ENCODE measurements around the gene NAV3.

NAV3 gene

DNA sequence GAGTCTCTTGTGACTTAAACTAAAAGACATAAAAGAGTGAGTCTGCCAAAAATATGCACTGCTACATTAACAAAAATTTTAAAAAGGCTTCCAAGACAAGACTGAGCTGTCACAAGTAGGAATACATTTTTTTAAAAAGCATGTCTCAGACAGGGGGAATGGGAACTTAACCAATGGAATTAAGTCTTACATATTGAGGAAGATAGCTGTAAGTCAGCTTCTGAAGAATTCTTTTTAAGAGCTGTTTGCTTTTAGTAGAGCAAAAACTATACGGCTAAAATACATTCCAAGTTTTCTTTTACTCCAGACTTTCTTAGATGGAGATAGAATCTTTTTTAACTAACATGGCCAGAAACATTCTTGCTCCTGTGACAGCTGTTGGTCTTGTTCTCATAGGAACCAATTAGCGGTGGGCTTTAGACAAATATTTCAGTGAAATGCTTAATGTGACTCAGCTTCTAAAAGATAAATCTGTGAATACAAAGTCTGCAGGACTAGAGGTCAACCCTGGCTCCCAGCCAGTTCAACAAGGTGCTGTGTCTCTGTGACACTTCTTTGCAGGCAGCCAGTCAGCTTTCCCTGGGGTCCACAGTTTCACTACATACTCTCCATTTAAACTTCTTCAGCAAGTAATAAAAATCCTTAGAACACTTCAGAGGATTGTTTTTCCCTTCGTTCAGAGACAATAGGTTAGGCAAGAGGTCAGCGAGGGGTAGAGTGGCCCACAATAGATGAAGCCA is 187.6 kb downstream of the NAV3 start:
- no peak for TF ChIP-seq EZH2phosphoT487 (IDR thresholded peaks at IDR 0.05; ENCODE audit: borderline replicate concordance)
- TF ChIP-seq, protein P1, sequence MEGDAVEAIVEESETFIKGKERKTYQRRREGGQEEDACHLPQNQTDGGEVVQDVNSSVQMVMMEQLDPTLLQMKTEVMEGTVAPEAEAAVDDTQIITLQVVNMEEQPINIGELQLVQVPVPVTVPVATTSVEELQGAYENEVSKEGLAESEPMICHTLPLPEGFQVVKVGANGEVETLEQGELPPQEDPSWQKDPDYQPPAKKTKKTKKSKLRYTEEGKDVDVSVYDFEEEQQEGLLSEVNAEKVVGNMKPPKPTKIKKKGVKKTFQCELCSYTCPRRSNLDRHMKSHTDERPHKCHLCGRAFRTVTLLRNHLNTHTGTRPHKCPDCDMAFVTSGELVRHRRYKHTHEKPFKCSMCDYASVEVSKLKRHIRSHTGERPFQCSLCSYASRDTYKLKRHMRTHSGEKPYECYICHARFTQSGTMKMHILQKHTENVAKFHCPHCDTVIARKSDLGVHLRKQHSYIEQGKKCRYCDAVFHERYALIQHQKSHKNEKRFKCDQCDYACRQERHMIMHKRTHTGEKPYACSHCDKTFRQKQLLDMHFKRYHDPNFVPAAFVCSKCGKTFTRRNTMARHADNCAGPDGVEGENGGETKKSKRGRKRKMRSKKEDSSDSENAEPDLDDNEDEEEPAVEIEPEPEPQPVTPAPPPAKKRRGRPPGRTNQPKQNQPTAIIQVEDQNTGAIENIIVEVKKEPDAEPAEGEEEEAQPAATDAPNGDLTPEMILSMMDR (conservative IDR thresholded peaks at IDR 0.05; ENCODE audit: low read length) = no peak
- Histone ChIP-seq H3K27me3 (ENCODE audit: insufficient read depth, low read length, poor library complexity, severe bottlenecking) (no peaks in the 10 kb centered on the region), H3K79me2 (ENCODE audit: insufficient read depth, low read length) (no peaks in the 10 kb centered on the region), H2AFZ (ENCODE audit: low read length) (no peak overlapping the region), H3K4me2 (ENCODE audit: low read depth, low read length, poor library complexity, severe bottlenecking) (no peak overlapping the region), H4K20me1 (ENCODE audit: insufficient read depth, low read length, poor library complexity, severe bottlenecking) (no peaks in the 10 kb centered on the region), H3K9me3 (ENCODE audit: insufficient read depth, low read depth, low read length) (no peaks in the 10 kb centered on the region), H3K9ac (ENCODE audit: low read depth, low read length, poor library complexity, severe bottlenecking) (no peak overlapping the region), H3K36me3 (ENCODE audit: insufficient read depth, low read length) (no peaks in the 10 kb centered on the region), H3K4me1 (ENCODE audit: insufficient read depth, low read length, poor library complexity, severe bottlenecking) (no peaks in the 10 kb centered on the region), H3F3A (ENCODE audit: low read depth) (no peaks in the 10 kb centered on the region), H3K4me3 (ENCODE audit: low read length, poor library complexity, severe bottlenecking) (no peak overlapping the region), H3K9me2 (replicated peaks; ENCODE audit: low read depth, low read length) (no peaks in the 10 kb centered on the region)

DNA sequence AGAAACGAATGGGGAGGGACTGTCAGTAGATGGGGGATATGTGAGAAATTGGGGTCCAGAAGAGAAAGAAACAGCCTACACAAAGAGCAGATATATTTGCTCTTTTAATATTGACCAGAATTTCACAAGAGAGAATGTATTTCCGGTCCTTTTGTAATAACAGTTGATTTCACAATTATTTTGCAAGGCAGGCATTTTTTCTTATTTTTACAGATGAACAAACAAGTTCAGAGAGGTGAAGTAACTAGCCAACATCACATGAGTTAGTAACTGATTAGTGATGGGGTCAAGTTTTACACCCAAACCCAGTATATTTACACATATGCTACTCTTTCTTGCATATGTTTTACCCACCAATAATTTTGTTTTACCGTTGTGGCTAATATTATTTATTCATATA is 188.2 kb downstream of the NAV3 start:
- H2AFZ ChIP-seq (ENCODE audit: low read length) = no peak overlapping the region
- H3K9me3 ChIP-seq (ENCODE audit: insufficient read depth, low read depth, low read length) = no peaks in the 10 kb centered on the region
- no peak overlapping the region for H3K9ac ChIP-seq (ENCODE audit: low read depth, low read length, poor library complexity, severe bottlenecking)
- no peak overlapping the region for H3K4me3 ChIP-seq (ENCODE audit: low read length, poor library complexity, severe bottlenecking)
- no peaks in the 10 kb centered on the region for H3K79me2 ChIP-seq (ENCODE audit: insufficient read depth, low read length)
- H3K4me2 ChIP-seq (ENCODE audit: low read depth, low read length, poor library complexity, severe bottlenecking) = no peak overlapping the region
- TF ChIP-seq EZH2phosphoT487 (IDR thresholded peaks at IDR 0.05; ENCODE audit: borderline replicate concordance) = no peak
- TF ChIP-seq, protein P1 (conservative IDR thresholded peaks at IDR 0.05; ENCODE audit: low read length) = no peak
- H3K4me1 ChIP-seq (ENCODE audit: insufficient read depth, low read length, poor library complexity, severe bottlenecking) = no peaks in the 10 kb centered on the region
- no peaks in the 10 kb centered on the region for H4K20me1 ChIP-seq (ENCODE audit: insufficient read depth, low read length, poor library complexity, severe bottlenecking)
- H3F3A ChIP-seq (ENCODE audit: low read depth) = no peaks in the 10 kb centered on the region
- H3K36me3 ChIP-seq (ENCODE audit: insufficient read depth, low read length) = no peaks in the 10 kb centered on the region
- H3K9me2 ChIP-seq (replicated peaks; ENCODE audit: low read depth, low read length) = no peaks in the 10 kb centered on the region
- H3K27me3 ChIP-seq (ENCODE audit: insufficient read depth, low read length, poor library complexity, severe bottlenecking) = no peaks in the 10 kb centered on the region

DNA sequence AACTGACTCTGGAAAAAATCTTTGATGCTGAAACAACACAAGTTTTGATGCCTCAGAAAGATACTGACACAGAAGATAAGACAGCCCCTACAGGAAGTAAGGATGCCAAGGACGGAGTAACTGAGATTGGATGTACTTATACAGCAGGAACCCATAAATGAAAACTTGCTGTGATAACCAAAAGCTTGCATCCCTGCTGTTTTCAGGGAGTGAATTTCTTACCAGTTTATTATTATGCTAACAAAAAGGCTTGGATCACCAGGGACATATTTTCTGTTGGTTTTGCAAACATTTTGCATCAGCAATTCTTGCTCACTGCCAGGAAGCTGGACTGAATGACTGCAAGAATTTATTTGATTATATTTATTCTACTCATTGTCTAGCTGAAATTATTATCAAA is 197.7 kb downstream of the NAV3 start:
- Histone ChIP-seq H3K9ac (ENCODE audit: low read depth, low read length, poor library complexity, severe bottlenecking) (no peak overlapping the region), H3K27me3 (ENCODE audit: insufficient read depth, low read length, poor library complexity, severe bottlenecking) (no peaks in the 10 kb centered on the region), H3K9me2 (replicated peaks; ENCODE audit: low read depth, low read length) (no peaks in the 10 kb centered on the region), H3K9me3 (ENCODE audit: insufficient read depth, low read depth, low read length) (no peaks in the 10 kb centered on the region), H3K79me2 (ENCODE audit: insufficient read depth, low read length) (no peaks in the 10 kb centered on the region), H4K20me1 (ENCODE audit: insufficient read depth, low read length, poor library complexity, severe bottlenecking) (no peaks in the 10 kb centered on the region), H2AFZ (ENCODE audit: low read length) (no peak overlapping the region), H3K4me2 (ENCODE audit: low read depth, low read length, poor library complexity, severe bottlenecking) (no peak overlapping the region), H3F3A (ENCODE audit: low read depth) (no peaks in the 10 kb centered on the region), H3K4me1 (ENCODE audit: insufficient read depth, low read length, poor library complexity, severe bottlenecking) (no peaks in the 10 kb centered on the region), H3K4me3 (ENCODE audit: low read length, poor library complexity, severe bottlenecking) (no peak overlapping the region), H3K36me3 (ENCODE audit: insufficient read depth, low read length) (no peaks in the 10 kb centered on the region)
- no peak for TF ChIP-seq EZH2phosphoT487 (IDR thresholded peaks at IDR 0.05; ENCODE audit: borderline replicate concordance)
- TF ChIP-seq, protein P1 (conservative IDR thresholded peaks at IDR 0.05; ENCODE audit: low read length) = no peak
